C4-2B (cell line): ENCODE data around the gene FASTKD2.

Experiments
- H3K27ac ChIP-seq: fragments of 450-650 bp; 2 replicates; pipeline ENCODE4 v1.5.1; 2017
- CTCF ChIP-seq: fragments of 450-650 bp; conservative IDR thresholded peaks from 2 replicates; pipeline ENCODE4 v1.5.1; 2017; ENCODE audit warnings: mild to moderate bottlenecking
- ZFX ChIP-seq: fragments of 450-650 bp; IDR thresholded peaks from 2 replicates; pipeline ENCODE4 v1.6.1; 2017

The FASTKD2 gene

GRCh38 chr2:206792645-206793044, 27.2 kb downstream of the FASTKD2 start:
- no peak overlapping the region for H3K27ac ChIP-seq
- no peak for TF ChIP-seq CTCF
- TF ChIP-seq ZFX = no peak

GRCh38 chr2:206797376-206797775, 32.0 kb downstream of the FASTKD2 start:
- TF ChIP-seq CTCF = no peak
- H3K27ac ChIP-seq = no peak overlapping the region

GRCh38 chr2:206798000-206798399, 32.6 kb downstream of the FASTKD2 start:
- no peak for TF ChIP-seq CTCF
- TF ChIP-seq ZFX = no peak

GRCh38 chr2:206799083-206799482, 33.7 kb downstream of the FASTKD2 start:
- no peak for TF ChIP-seq CTCF
- TF ChIP-seq ZFX = no peak
- H3K27ac ChIP-seq = no peak overlapping the region

More at GRCh38 chr2:206798000-206798399, 32.6 kb downstream of the FASTKD2 start:
- no peak overlapping the region for H3K27ac ChIP-seq

- peak overlapping the region; percentile 29; the same call in 1 of the 2 replicates for H3K27ac ChIP-seq
Measured at GRCh38 chr2:206800506-206801417, 35.4 kb downstream of the FASTKD2 start.

GRCh38 chr2:206801418-206802189, 36.2 kb downstream of the FASTKD2 start:
- peak overlapping the region; percentile 29; the same call in 1 of the 2 replicates for H3K27ac ChIP-seq
- TF ChIP-seq ZFX = no peak
- no peak for TF ChIP-seq CTCF

More at GRCh38 chr2:206800506-206801417, 35.4 kb downstream of the FASTKD2 start:
- TF ChIP-seq ZFX = no peak
- TF ChIP-seq CTCF = peak; percentile 79
